PC-9 (cell line): ENCODE measurements around the gene MKNK2. TPM values are rescaled to one million over a fixed set of nuclear protein-coding genes. Genes with fewer than 3 reads are reported as not detected.

Experiments
- BruUV-seq: library from RNA; stranded (reverse); fragments of 400-500 nt; replicated peaks from 2 replicates; lab custom pipeline; 2021; lab: Mats Ljungman, UMichigan
- CTCF ChIA-PET: fragments of 300-600 bp; sonication (Branson Sonifier 250); formaldehyde crosslinking; loops from one replicate; lab custom pipeline; 2022; ENCODE audit warnings: antibody characterized with exemption; lab: Charles Lee
- POLR2A ChIA-PET: fragments of 300-600 bp; sonication (Branson Sonifier 250); formaldehyde crosslinking; loops from one replicate; lab custom pipeline; 2022; ENCODE audit warnings: antibody characterized with exemption; ENCODE audit not compliant: unreplicated experiment; lab: Charles Lee
- DNase-seq, 2 experiments: peaks; one replicate each; pipeline versions ENCODE4 v3.0.0 to v3.0.0-alpha.2; 2015 to 2022; ENCODE audit warnings: mixed read lengths in 1 of 2
- H2AFZ ChIP-seq: fragments of 200-600 bp; sonication (generic); 2 replicates; pipeline ENCODE4 v1.8.1; 2017; ENCODE audit warnings: antibody characterized with exemption
- H3F3A ChIP-seq: fragments of 200-600 bp; sonication (generic); 2 replicates; pipeline ENCODE4 v1.8.1; 2017; ENCODE audit warnings: antibody characterized with exemption, mild to moderate bottlenecking, low read depth; ENCODE audit not compliant: insufficient read depth
- H3K27ac ChIP-seq: fragments of 200-600 bp; sonication (generic); 2 replicates; pipeline ENCODE4 v1.6.1; 2016; ENCODE audit warnings: mixed run types
- H3K27me3 ChIP-seq: fragments of 200-600 bp; sonication (generic); 2 replicates; pipeline ENCODE4 v1.6.1; 2016; ENCODE audit warnings: low read depth, mixed run types; ENCODE audit not compliant: insufficient read depth
- H3K36me3 ChIP-seq: fragments of 200-600 bp; sonication (generic); 2 replicates; pipeline ENCODE4 v1.6.1; 2016; ENCODE audit warnings: low read depth, mixed run types
- H3K4me1 ChIP-seq: fragments of 200-600 bp; sonication (generic); replicated peaks from 2 replicates; pipeline ENCODE4 v1.6.1; 2016; ENCODE audit warnings: mixed run types; ENCODE audit not compliant: insufficient read depth
- H3K4me2 ChIP-seq: fragments of 200-600 bp; sonication (generic); 2 replicates; pipeline ENCODE4 v1.6.1; 2017; ENCODE audit warnings: mixed run types
- H3K4me3 ChIP-seq: fragments of 200-600 bp; sonication (generic); 2 replicates; pipeline ENCODE4 v1.6.1; 2016; ENCODE audit warnings: mixed run types
- H3K79me2 ChIP-seq: fragments of 200-600 bp; sonication (generic); 2 replicates; pipeline ENCODE4 v1.6.1; 2017; ENCODE audit warnings: low read depth, mixed run types
- H3K9me2 ChIP-seq: fragments of 200-600 bp; sonication (generic); 2 replicates; pipeline ENCODE4 v1.8.1; 2017; ENCODE audit warnings: mild to moderate bottlenecking; ENCODE audit not compliant: insufficient read depth
- H3K9me3 ChIP-seq: fragments of 200-600 bp; sonication (generic); 2 replicates; pipeline ENCODE4 v1.8.1; 2016; ENCODE audit warnings: low read depth; ENCODE audit not compliant: insufficient read depth
- H4K20me1 ChIP-seq: fragments of 200-600 bp; sonication (generic); 2 replicates; pipeline ENCODE4 v1.8.1; 2017; ENCODE audit not compliant: insufficient read depth
- EZH2 ChIP-seq: fragments of 200-600 bp; sonication (generic); IDR thresholded peaks from 2 replicates; pipeline ENCODE4 v1.8.0; 2017; ENCODE audit warnings: antibody characterized with exemption, low read depth
- intact Hi-C: fragments of 100-400 bp; cut with micrococcal nuclease; formaldehyde crosslinking; loops from one replicate; pipeline ENCODE4 v1.10.0; 2022; ENCODE audit not compliant: unreplicated experiment
- total RNA-seq: library from RNA; stranded (reverse); gene quantifications from 2 replicates; pipeline ENCODE4 v1.2.3, GENCODE V29; 2021
- TF ChIP-seq, protein P1 (sequence below): fragments of 200-600 bp; sonication (generic); conservative IDR thresholded peaks from 2 replicates; pipeline ENCODE4 v1.6.1; 2017; ENCODE audit warnings: mixed run types, antibody characterized with exemption, mild to moderate bottlenecking, moderate library complexity

Gene MKNK2
- total RNA-seq, 1 experiment from 2014 or later = 132 TPM

DNA sequence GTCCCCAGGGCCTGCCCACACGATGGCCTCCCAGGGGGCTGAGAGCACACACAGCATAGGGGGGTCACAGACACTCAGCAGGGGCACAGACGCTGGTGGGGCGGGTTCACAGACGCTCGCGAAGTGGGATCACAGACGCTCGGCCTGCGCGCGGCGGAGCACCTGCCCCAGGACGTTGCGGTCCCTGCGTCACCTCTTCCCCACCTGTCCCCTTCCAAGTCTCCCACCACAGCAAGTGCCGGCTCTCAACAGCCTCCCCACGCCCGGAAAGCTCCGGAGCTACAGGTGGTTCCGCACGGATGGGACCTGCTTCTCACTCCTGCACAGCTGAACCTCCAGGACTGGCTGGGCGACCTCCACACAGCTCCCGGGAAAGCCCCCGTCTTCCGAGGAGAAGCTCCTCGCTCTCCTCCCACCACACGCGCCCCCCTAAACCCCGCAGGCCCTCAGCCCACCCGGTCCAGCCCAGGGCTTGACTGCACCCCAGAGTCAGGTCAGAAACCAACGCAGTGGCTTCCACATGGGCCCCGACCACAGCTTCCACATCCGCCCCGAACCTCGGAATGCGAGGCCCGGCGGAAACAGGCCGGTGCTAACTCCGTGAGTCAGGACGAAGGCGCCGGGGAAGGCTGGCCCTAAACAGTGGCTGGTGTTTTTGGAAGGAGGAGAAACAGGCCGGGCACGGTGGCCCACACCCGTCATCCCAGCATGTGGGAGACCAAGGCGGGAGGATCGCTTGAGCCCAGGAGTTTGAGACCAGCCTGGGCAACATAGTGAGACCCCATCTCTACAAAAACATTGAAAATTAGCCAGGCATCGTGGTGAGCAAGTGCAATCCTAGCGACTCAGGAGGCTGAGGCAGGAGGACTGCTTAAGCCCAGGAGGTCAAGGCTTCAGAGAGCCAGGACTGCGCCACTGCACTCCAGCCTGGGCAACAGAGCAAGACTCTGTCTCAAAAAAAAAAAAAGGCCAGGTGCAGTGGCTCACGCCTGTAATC is 52.0 kb downstream of the MKNK2 start:
- H4K20me1 ChIP-seq = no peaks in the 10 kb centered on the region
- peaks cover 3% of the 10 kb centered on the region; the same call in 1 of the 2 replicates for H3K36me3 ChIP-seq
- no peak overlapping the region for H3K4me3 ChIP-seq
- ChIA-PET POLR2A (no interaction called here), CTCF (no interaction called here)
- no peaks in the 10 kb centered on the region for H3K9me3 ChIP-seq
- H2AFZ ChIP-seq = no peak overlapping the region
- no peaks in the 10 kb centered on the region for H3K27me3 ChIP-seq
- intact Hi-C loops = no loop called here
- H3K79me2 ChIP-seq = no peaks in the 10 kb centered on the region
- no peak for DNase-seq
- H3K9me2 ChIP-seq = no peaks in the 10 kb centered on the region
- H3F3A ChIP-seq = no peaks in the 10 kb centered on the region; the same call in 1 of the 2 replicates
- TF ChIP-seq, protein P1, sequence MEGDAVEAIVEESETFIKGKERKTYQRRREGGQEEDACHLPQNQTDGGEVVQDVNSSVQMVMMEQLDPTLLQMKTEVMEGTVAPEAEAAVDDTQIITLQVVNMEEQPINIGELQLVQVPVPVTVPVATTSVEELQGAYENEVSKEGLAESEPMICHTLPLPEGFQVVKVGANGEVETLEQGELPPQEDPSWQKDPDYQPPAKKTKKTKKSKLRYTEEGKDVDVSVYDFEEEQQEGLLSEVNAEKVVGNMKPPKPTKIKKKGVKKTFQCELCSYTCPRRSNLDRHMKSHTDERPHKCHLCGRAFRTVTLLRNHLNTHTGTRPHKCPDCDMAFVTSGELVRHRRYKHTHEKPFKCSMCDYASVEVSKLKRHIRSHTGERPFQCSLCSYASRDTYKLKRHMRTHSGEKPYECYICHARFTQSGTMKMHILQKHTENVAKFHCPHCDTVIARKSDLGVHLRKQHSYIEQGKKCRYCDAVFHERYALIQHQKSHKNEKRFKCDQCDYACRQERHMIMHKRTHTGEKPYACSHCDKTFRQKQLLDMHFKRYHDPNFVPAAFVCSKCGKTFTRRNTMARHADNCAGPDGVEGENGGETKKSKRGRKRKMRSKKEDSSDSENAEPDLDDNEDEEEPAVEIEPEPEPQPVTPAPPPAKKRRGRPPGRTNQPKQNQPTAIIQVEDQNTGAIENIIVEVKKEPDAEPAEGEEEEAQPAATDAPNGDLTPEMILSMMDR = no peak
- no peak for TF ChIP-seq EZH2
- H3K4me1 ChIP-seq = no peaks in the 10 kb centered on the region
- BruUV-seq = no TSS peak
- no peak overlapping the region for H3K27ac ChIP-seq
- H3K4me2 ChIP-seq = no peak overlapping the region

DNA sequence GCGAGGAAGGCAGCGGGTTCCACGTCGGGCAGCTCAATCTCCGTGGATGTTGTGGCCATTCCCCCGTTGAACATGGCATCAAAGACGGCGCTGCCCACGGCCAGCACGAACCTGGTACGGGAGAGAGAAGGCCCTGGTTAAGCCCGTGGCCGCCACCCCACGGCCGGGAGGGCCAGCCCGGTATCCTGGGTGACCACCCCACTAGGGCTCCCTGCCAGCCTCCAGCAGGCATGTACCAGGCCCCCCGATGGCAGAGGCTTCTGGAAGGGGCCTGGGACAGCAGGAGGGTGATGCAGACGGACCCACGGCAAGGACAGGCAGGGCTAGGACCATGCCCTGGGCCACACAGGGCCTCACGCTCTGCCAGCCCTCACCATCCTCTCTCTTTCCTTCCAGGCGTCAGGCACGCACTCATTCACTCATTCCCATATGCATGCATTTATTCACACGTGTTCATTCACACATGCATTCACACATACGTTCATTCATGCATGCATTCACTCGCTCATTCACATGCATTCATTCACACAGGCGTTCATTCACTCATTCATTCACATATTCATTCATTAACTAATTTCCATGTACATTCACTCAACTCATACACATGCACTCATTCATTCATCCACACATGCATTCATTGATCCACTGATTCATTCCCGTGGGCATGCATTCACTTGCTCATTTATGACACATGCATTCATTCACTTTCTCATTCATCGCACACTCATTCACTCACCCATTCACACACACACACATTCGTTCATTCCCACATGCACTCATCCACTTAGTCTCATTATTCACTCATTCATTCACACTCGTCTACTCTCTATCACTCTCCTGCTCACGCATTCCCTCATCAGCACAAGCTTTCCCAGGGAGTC is 53.5 kb downstream of the MKNK2 start:
- Histone ChIP-seq H3K27me3 (no peaks in the 10 kb centered on the region), H4K20me1 (no peaks in the 10 kb centered on the region), H3K36me3 (peaks cover 3% of the 10 kb centered on the region; the same call in 1 of the 2 replicates), H3K4me2 (no peak overlapping the region), H3K79me2 (no peaks in the 10 kb centered on the region), H3K27ac (no peak overlapping the region), H3K9me2 (no peaks in the 10 kb centered on the region), H3K9me3 (no peaks in the 10 kb centered on the region), H3F3A (no peaks in the 10 kb centered on the region), H3K4me3 (no peak overlapping the region), H2AFZ (no peak overlapping the region), H3K4me1 (no peaks in the 10 kb centered on the region)
- CTCF ChIA-PET = no interaction called here
- DNase-seq = no peak
- POLR2A ChIA-PET = no interaction called here
- intact Hi-C loops = no loop called here
- TF ChIP-seq EZH2 = no peak
- TF ChIP-seq, protein P1 = no peak
- BruUV-seq = no TSS peak

DNA sequence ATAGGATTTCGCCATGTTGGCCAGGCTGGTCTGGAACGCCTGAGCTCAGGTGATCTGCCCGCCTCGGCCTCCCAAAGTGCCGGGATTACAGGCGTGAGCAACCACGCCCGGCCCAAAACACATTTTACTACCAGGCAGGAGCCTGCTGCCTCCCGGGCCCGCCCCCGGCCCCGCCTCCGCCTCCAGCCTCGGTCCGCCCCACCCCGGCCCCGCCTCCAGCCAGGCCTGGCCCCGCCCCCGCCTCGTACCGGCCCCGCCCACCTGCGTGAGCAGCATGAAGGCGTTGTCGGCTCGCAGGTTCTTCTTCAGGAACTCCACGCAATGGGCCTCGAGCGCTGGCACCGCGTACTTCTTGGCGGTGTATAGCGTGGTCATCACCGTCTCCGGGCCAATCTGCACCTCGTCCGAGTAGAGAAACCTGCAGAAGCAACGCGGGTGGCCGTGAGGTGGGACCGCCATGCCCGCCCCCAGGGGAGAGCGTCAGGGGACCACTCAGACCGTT is 58.2 kb downstream of the MKNK2 start:
- CTCF ChIA-PET = no interaction called here
- POLR2A ChIA-PET = no interaction called here

More for the DNA sequence above, 58.2 kb downstream of the MKNK2 start:
- intact Hi-C loops = no loop called here
- no peak overlapping the region for H2AFZ ChIP-seq
- H3K79me2 ChIP-seq = no peaks in the 10 kb centered on the region
- no peak overlapping the region for H3K27ac ChIP-seq
- no TSS peak for BruUV-seq
- peaks cover 4% of the 10 kb centered on the region; the same call in 1 of the 2 replicates for H3F3A ChIP-seq
- DNase-seq = no peak
- no peaks in the 10 kb centered on the region for H3K4me1 ChIP-seq
- no peaks in the 10 kb centered on the region for H3K9me3 ChIP-seq
- H3K36me3 ChIP-seq = peaks cover 3% of the 10 kb centered on the region; the same call in 1 of the 2 replicates
- no peaks in the 10 kb centered on the region for H3K9me2 ChIP-seq
- no peak overlapping the region for H3K4me2 ChIP-seq
- no peak for TF ChIP-seq EZH2
- TF ChIP-seq, protein P1 = no peak
- H3K27me3 ChIP-seq = no peaks in the 10 kb centered on the region
- no peak overlapping the region for H3K4me3 ChIP-seq
- no peaks in the 10 kb centered on the region for H4K20me1 ChIP-seq
